HepG2 (cell line): Measurements from ENCODE around the gene AP2A2. TPM values are rescaled to one million over a fixed set of nuclear protein-coding genes. Genes with fewer than 3 reads are reported as not detected.

Experiments used
- ATAC-seq: fragments of 200-7000 bp; cut with Tn5 transposase; 3 replicates; pipeline ENCODE4 v1.9.1; 2020; ENCODE audit warnings: mild to moderate bottlenecking, moderate library complexity
- BruUV-seq: library from RNA; stranded (reverse); fragments of 400-500 nt; replicated peaks from 2 replicates; lab custom pipeline; 2021; lab: Mats Ljungman, UMichigan
- CTCF ChIA-PET: fragments of 300-600 bp; formaldehyde crosslinking; extraction: SDS; loops from one replicate; lab custom pipeline; 2021; ENCODE audit warnings: low total read pairs, inconsistent platforms, low intra/inter-chr PET ratio; lab: Yijun Ruan, JAX
- POLR2A ChIA-PET: fragments of 350-600 bp; sonication (Branson Sonifier 250); formaldehyde crosslinking; loops from one replicate; lab custom pipeline; 2020; ENCODE audit warnings: antibody characterized with exemption, inconsistent platforms; lab: Yijun Ruan, JAX
- DNase-seq: peaks from one replicate; pipeline ENCODE4 v3.0.0-alpha.2; 2015; ENCODE audit warnings: low spot score
- FAIRE-seq: peaks from 3 replicates; lab custom pipeline; 2011; peaks lifted over from hg19 to GRCh38; lab: Jason Lieb, UNC
- H2AFZ ChIP-seq: one replicate; pipeline ENCODE4 v1.6.1; 2011; ENCODE audit warnings: low read length, inconsistent platforms
- H3K27ac ChIP-seq: fragments of 300-600 bp; 3 replicates; pipeline ENCODE4 v1.8.0; 2011; ENCODE audit warnings: mixed run types, mild to moderate bottlenecking, mixed read lengths, low read length, inconsistent platforms; ENCODE audit not compliant: insufficient read depth; ENCODE audit errors: extremely low read length
- H3K27me3 ChIP-seq, 2 experiments: fragments of 200-600 bp in 1 of 2; 2 replicates in 1 of 2; 3 replicates in 1 of 2; pipeline versions ENCODE4 v1.6.0 to v1.8.0; 2011; ENCODE audit warnings: low read length in 2 of 2, mild to moderate bottlenecking in 2 of 2, moderate library complexity in 2 of 2, inconsistent platforms in 1 of 2; ENCODE audit not compliant: insufficient read depth in 2 of 2, control insufficient read depth in 1 of 2
- H3K36me3 ChIP-seq, 2 experiments: fragments of 200-600 bp in 1 of 2; replicated peaks in 1 of 2; 2 replicates in 1 of 2; 3 replicates in 1 of 2; pipeline versions ENCODE4 v1.5.1 to v1.8.0; 2011; ENCODE audit warnings: low read length in 2 of 2, inconsistent platforms in 1 of 2; ENCODE audit not compliant: insufficient read depth in 2 of 2, control insufficient read depth in 1 of 2
- H3K4me1 ChIP-seq: 2 replicates; pipeline ENCODE4 v1.5.1; 2012; ENCODE audit warnings: low read length, inconsistent platforms; ENCODE audit not compliant: insufficient read depth
- H3K4me2 ChIP-seq: 2 replicates; pipeline ENCODE4 v1.6.0; 2011; ENCODE audit warnings: low read depth, low read length, inconsistent platforms
- H3K4me3 ChIP-seq, 3 experiments: fragments of 200-600 bp in 1 of 3; sonication (generic), shearing (Covaris generic) in 1 of 3; replicated peaks in 1 of 3; 2 replicates each; pipeline ENCODE4 v1.5.1; 2011 to 2016; ENCODE audit warnings: low read length in 3 of 3, inconsistent platforms in 2 of 3, low read depth in 2 of 3, mild to moderate bottlenecking in 2 of 3, control low read depth in 1 of 3, mixed read lengths in 1 of 3; ENCODE audit not compliant: insufficient read depth in 1 of 3
- H3K79me2 ChIP-seq: one replicate; pipeline ENCODE4 v1.6.1; 2011; ENCODE audit warnings: low read length, inconsistent platforms; ENCODE audit not compliant: insufficient read depth
- H3K9ac ChIP-seq: 2 replicates; pipeline ENCODE4 v1.6.0; 2011; ENCODE audit warnings: mild to moderate bottlenecking, low read depth, low read length, inconsistent platforms; ENCODE audit not compliant: insufficient read depth
- H3K9me3 ChIP-seq: 2 replicates; pipeline ENCODE4 v1.5.1; 2012; ENCODE audit warnings: mild to moderate bottlenecking, low read length
- H4K20me1 ChIP-seq: 2 replicates; pipeline ENCODE4 v1.6.0; 2011; ENCODE audit warnings: inconsistent platforms, mild to moderate bottlenecking, low read length, moderate library complexity; ENCODE audit not compliant: insufficient read depth
- NR2C2 ChIP-seq: sonication (generic); formaldehyde crosslinking; IDR thresholded peaks from 2 replicates; pipeline ENCODE4 v1.4.0; 2020; ENCODE audit warnings: missing genetic modification reagents, mild to moderate bottlenecking, moderate library complexity, borderline replicate concordance
- SALL1 ChIP-seq: sonication (generic); formaldehyde crosslinking; IDR thresholded peaks from 2 replicates; pipeline ENCODE4 v1.8.0; 2022; ENCODE audit warnings: mild to moderate bottlenecking, missing genetic modification reagents
- ZNF557 ChIP-seq: sonication (generic); formaldehyde crosslinking; IDR thresholded peaks from 2 replicates; pipeline ENCODE4 v1.4.0; 2020; ENCODE audit warnings: missing genetic modification reagents
- ZNF605 ChIP-seq: sonication (generic); formaldehyde crosslinking; IDR thresholded peaks from 2 replicates; pipeline ENCODE4 v1.8.0; 2022; ENCODE audit warnings: mild to moderate bottlenecking, missing genetic modification reagents
- WGBS: methylation state at CpG from one replicate; pipeline ENCODE4 v1.1.6; 2017; ENCODE audit warnings: low lambda C conversion rate; 5-methylcytosine and 5-hydroxymethylcytosine counted together
- in situ Hi-C: cut with HindIII; loops from 2 replicates; pipeline ENCODE4 v1.10.0; 2017; ENCODE audit warnings: low pct_unique_long_range_greater_than_20kb; ENCODE audit not compliant: extremely low pct_ligation_motif_present
- intact Hi-C: fragments of 100-400 bp; cut with micrococcal nuclease; formaldehyde crosslinking; loops from one replicate; pipeline ENCODE4 v1.10.0; 2022; ENCODE audit not compliant: unreplicated experiment
- polyA plus RNA-seq, 8 experiments: library from polyadenylated mRNA; depleted of rRNA in 3 of 8; stranded (reverse) in 7 of 8; unstranded in 1 of 8; fragments of >200 nt; fragmentation: Illumina TruSeq in 4 of 8; extraction: Trizol in 4 of 8; gene quantifications; 2 replicates each; pipeline versions ENCODE4 v1.2.1 to v1.2.3, GENCODE V29; 2011 to 2016; ENCODE audit warnings: low read depth in 4 of 8, missing spikeins in 1 of 8, mixed read lengths in 1 of 8; ENCODE audit not compliant: insufficient read depth in 1 of 8
- total RNA-seq, 5 experiments: library from RNA; depleted of rRNA; stranded (reverse); fragments of >200 nt; fragmentation: Illumina TruSeq; extraction: Trizol; gene quantifications; 2 replicates each; pipeline ENCODE4 v1.2.3, GENCODE V29; 2016; ENCODE audit warnings: low read depth in 1 of 5
- TF ChIP-seq, protein P1 (sequence below): sonication (generic); formaldehyde crosslinking; IDR thresholded peaks from 2 replicates; pipeline ENCODE4 v1.9.0; 2021; ENCODE audit warnings: missing genetic modification reagents, borderline replicate concordance
- TF ChIP-seq, protein P2 (sequence below): sonication (generic); formaldehyde crosslinking; IDR thresholded peaks from 2 replicates; pipeline ENCODE4 v1.8.1; 2023; ENCODE audit warnings: mild to moderate bottlenecking, moderate library complexity, missing genetic modification reagents

The AP2A2 gene
- total and polyA plus RNA-seq, 2 of the 13 experiments (the other 11 are each of a cell fraction or from before 2014, with no cell fraction given) = 25.7 to 75.7 TPM

DNA sequence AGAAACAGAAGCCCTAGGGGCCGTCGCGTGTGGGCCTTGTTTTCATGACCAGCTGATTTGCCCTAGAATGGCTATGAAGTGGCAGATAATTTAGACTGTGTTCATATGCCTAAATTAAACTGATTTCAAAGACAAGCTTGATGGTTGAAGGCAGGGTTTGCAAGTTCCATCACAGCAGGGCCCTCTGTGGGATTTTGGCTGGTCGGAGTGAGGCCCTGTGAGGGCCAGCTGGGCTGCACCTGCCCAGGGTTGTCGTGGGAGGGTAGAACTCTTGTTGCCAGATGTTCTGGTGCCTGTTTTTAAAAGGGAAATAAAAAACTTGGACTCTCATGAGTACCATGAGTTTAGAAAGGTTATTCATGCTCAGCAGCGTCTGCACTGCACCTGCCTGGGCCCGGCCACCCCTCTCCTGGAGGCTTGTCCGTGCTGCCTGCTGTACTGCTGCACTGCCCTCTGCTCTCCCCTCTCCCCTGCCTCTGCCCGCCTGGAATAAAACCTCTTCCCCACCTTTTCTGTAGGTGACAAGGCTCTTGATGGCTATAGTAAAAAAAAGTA is 44.1 kb downstream of the AP2A2 start:
- no peaks in the 10 kb centered on the region for H4K20me1 ChIP-seq
- peaks cover 8% of the 10 kb centered on the region for H3K79me2 ChIP-seq
- no peak overlapping the region for H3K27ac ChIP-seq
- no peak overlapping the region for H2AFZ ChIP-seq
- DNase-seq (no peak), ATAC-seq (no peak), FAIRE-seq (no peak)
- TF ChIP-seq, protein P1, sequence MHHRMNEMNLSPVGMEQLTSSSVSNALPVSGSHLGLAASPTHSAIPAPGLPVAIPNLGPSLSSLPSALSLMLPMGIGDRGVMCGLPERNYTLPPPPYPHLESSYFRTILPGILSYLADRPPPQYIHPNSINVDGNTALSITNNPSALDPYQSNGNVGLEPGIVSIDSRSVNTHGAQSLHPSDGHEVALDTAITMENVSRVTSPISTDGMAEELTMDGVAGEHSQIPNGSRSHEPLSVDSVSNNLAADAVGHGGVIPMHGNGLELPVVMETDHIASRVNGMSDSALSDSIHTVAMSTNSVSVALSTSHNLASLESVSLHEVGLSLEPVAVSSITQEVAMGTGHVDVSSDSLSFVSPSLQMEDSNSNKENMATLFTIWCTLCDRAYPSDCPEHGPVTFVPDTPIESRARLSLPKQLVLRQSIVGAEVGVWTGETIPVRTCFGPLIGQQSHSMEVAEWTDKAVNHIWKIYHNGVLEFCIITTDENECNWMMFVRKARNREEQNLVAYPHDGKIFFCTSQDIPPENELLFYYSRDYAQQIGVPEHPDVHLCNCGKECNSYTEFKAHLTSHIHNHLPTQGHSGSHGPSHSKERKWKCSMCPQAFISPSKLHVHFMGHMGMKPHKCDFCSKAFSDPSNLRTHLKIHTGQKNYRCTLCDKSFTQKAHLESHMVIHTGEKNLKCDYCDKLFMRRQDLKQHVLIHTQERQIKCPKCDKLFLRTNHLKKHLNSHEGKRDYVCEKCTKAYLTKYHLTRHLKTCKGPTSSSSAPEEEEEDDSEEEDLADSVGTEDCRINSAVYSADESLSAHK (CRISPR knock-in tag) = no peak
- TF ChIP-seq ZNF605 (CRISPR knock-in tag) = no peak
- no peak for TF ChIP-seq SALL1 (CRISPR knock-in tag)
- no peak for TF ChIP-seq ZNF557 (CRISPR knock-in tag)
- TF ChIP-seq, protein P2, sequence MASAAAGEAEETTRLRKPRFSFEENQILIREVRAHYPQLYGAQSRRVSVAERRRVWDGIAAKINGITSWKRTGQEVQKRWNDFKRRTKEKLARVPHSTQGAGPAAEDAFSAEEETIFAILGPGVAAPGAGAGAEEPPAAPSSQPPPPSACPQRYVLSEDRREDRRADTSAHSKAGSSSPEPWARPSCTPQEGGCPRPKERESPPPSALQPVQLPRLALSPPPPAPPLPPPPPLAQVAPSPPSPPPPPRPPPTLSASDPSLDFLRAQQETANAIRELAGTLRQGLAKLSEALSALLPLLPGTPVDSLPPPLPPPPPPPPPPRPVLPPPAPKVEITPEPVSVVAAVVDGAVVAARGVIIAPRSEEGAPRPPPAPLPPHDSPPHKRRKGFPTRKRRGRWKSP = no peak
- no peak for TF ChIP-seq NR2C2 (CRISPR knock-in tag)
- POLR2A ChIA-PET = no interaction called here
- in situ Hi-C loops = no loop called here
- peaks cover 38 to 76% of the 10 kb centered on the region in 2 experiments for H3K36me3 ChIP-seq
- H3K4me2 ChIP-seq = no peak overlapping the region
- H3K4me3 ChIP-seq = no peak overlapping the region
- H3K9ac ChIP-seq = no peak overlapping the region
- H3K27me3 ChIP-seq = no peaks in the 10 kb centered on the region
- H3K4me1 ChIP-seq = no peaks in the 10 kb centered on the region
- no TSS peak for BruUV-seq
- CTCF ChIA-PET = no interaction called here
- WGBS = over 99% methylated on average over 9 of the region's 9 CpGs
- intact Hi-C loops = no loop called here
- no peaks in the 10 kb centered on the region for H3K9me3 ChIP-seq
